Iris pigment epithelial cell (primary cell): ENCODE measurements around the gene ITIH1.

Source experiments
- DNase-seq: peaks from one replicate; pipeline ENCODE4 v3.0.0-alpha.2; 2011; ENCODE audit warnings: low read depth

ITIH1 gene

DNA sequence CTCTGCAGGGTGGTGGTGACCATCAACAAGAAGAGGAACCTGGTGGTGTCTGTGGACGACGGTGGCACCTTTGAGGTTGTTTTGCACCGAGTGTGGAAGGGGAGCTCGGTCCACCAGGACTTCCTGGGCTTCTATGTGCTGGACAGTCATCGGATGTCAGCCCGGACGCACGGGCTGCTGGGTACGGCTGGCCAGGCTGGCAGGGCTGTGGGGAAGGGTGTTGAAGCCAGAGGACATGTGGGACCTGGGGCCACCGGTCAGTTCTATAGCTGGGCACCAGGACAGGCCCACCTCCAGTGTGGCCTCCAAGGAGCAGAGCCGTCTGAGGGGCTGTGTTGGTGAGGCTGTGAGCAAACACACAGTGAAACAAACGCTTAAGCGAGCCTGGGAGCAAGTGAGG, 13.3 kb downstream of the ITIH1 start:
- DNase-seq, result no peak

DNA sequence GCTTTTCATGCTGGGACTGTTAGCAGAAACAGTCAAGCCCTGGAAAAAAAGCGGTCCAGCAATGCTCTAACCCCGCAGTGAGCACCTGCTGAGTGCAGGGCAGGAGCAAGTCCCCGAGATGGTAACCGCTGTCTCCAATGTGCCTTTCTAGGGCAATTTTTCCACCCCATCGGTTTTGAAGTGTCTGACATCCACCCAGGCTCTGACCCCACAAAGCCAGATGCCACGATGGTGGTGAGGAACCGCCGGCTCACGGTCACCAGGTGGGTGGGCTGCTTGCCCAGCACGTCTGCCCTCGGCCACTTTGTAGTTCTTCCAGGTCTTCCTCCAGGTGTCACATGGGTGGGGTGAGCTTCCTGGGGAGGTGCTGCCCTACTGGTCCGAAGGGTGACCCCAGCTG, 14.0 kb downstream of the ITIH1 start:
- DNase-seq, result no peak

DNA sequence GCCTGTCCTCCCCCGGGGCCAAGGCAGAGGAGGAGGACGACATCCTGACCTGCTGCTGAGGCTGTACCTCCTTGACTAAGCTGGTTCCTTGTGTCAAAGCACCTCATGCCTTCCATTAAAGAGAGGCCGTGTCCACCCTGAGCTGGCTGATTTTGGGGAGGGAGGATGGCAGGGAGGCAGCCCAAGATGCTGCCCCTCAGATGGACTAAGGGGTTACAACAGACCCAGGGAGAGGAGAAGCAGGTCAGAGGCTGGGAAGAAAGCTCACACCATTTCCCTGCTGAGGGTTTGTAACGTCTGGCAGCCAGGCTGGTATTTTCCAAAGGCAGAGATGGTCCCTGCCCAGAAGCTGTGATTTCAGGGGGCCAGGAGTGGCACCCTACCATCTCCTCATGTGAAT, 14.5 kb downstream of the ITIH1 start:
- DNase-seq, result no peak

DNA sequence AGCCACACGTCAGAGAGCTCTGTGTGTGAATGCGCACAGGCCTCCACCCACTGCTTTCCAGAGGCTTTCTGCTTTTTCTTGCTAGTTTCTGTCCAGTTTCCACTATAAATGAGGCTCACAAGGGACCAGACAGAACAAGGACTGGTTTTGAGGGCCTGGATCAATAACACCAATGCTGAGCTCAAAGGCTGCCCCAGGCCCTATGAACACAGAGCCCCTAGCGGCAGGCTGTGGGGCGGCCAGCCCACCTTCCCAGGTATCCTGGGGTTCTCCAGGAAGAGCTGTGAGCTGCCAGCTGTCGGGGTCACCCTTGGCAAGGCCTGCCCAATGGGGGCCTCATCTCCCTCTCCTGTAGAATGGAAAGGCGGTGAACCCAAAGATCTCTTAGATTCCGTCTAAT, 15.0 kb downstream of the ITIH1 start:
- no peak for DNase-seq

DNA sequence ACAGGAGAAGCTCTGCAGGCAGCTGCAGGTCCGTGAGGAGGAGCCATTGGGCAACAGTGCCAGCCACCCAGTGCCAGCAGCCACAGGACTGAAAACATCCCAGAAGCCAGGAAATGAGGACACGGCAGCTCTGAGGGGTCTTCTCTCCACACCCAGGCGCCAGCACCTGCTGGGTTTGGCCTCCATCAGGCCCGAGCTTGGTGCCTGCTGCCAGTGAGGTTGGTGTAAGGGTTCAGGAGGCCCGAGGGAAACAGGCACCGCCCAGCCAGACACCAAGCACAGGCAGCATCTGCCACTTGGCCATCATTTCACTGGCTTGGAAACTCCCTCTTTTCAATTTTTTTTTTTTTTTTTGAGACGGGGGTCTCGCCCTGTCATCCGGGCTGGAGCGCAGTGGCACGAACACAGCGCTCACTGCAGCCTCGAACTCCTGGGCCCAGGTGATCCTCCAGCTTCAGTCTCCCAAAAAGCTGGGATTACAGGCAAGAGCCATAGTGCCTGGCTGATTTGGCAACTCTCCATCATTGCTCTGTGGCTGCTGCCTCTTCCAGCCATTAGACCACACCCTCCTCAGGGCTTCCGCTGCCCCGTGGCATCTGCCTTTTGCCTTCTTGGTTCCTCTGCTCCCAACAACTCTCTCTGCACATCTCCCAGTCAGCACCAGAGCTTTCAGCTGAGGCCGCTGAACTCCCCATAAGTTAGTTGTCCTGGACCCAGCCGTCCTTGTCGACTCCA, 15.7 kb downstream of the ITIH1 start:
- DNase-seq, result peak; percentile 8

DNA sequence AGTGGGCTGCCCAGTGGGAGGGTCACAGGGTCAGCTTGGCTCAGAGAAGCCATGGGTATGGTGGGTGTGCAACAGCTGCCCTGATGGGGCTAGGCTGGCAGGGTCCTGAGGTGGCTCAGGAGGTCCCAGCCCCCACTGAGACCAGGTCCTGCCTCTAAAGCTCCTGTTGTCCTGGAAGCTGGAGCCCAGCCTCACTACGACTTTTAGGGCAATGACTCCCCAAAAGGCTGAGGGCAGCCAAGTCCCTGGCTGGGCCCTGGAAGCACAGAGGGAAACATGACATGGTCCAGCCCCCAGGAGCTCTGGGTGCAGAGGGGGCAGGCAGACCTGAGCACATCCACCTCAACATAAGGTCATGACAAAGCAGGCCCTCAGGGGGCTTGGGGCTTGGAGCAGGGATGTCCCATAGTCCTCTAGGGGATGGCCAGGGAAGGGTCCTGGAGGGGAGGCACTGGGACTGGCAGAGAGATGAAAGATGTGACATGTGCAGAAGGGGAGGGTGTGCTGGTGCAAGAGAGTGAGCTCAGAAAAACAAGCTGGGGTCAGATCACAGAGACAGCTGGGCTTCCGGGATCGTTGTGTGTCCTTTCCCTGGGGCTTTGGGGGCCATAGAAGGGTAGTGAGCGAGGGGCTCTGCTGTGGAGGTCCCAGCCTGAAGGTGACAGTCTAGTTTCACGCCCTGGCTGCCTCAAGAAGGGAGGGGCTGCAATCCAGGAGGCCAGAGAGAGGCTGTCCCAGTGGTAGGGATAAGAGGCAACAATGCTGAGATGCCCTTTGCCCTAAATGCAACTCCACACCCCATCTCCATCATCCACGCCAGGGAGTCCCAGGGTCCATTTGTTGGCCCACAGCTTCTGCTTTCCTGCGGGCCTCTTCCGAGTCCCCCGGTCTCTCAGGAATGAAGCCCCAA, 16.6 kb downstream of the ITIH1 start:
- no peak for DNase-seq

DNA sequence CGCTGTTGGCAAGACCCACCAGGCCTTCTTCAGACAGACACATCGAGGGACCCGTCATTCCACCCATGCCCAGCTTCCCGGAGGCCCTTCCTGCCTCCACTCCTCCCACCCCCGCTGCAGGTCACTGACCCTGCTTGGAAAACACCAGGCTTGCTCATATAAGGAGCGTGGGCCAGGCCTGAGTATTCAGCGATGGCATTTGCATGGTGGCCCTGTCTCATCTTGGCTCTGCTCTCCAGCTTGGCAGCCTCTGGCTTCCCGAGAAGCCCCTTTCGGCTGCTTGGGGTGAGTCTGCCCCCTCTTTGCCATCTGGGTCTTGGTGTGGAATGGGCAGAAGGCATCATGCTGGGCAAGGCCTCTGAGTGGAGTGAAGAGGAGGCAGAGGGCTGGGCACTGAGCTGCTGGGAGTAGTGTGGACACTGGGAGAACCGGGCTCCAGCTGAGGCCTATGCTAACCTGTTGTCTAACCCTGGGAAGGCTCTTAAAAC, 17.3 kb downstream of the ITIH1 start, which contains the start of gene ITIH3:
Gene ITIH3, plus strand, starts transcription at position 185 of the 488 bp plus-strand sequence. Its CDS starts 8 bp downstream, at position 193.
- no peak for DNase-seq

DNA sequence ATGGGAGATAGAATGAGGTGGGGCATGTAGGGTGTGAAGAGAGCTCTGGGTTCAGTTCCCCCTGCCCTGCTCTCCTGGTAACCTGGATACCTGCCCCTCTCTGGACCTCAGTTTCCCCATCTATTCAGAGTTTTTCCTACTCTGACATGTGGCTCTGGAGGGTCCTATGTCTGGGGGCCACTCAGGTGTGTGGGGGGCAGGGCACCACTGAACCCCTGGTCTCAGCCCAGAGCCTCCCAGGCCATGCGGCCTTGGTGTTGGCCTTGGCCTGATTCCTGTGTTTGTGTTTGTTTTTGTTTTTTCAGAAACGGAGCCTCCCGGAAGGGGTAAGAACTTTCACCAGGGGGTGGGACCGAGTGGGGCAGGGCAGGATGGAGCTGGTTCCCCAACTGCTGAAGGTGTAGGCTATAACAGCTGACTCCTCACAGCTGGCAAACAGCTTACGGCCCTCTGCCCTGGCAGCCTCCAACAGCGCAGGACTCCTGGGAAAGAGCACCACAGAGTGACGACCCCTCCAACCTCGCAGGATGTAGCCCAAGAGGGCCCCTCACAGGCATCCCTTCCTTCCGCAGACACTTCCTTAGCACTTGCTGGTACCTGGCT, 18.0 kb downstream of the ITIH1 start:
- DNase-seq, result no peak

DNA sequence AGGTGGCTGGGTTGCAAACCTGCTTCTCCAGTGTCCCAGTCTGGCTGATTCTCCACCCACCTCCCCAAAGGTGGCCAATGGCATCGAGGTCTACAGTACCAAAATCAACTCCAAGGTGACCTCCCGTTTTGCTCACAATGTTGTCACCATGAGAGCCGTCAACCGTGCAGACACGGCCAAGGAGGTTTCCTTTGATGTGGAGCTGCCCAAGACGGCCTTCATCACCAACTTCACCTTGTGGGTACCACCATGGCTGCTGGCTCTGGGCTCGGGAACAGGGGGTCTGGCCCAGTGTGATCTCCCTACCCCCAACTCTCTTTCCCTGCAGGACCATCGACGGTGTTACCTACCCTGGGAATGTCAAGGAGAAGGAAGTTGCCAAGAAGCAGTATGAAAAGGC, 19.0 kb downstream of the ITIH1 start:
- DNase-seq, result no peak

DNA sequence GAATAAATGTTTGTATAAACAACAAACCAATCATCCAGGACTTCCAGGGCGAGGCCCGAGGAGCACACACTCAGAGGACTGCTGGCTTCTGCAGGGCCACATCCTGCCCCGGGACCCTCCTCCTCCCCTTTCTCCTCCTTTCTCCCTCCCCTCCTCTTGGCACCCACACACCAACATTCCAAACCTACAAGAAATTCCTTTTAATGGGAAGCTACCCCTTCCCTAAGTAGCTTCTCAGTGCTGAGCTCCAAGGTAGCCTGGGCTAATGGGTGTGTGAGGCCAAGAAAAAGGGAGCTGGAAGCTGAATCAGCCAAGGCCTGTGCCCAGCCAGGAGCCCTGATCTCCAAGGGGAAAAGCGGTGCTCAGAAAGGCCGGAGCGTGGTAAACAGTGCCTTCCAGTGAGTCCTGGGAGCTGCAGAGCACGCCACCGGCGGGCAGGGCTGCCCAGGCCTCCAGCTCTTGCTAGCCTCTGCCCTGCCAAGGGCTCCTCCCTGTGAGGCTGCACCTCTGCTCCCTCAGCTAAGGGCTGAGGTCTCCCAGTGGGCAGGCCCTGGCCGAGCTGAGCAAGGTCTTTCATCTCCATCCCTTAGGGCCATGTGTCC, 21.1 kb downstream of the ITIH1 start:
- DNase-seq, result no peak

DNA sequence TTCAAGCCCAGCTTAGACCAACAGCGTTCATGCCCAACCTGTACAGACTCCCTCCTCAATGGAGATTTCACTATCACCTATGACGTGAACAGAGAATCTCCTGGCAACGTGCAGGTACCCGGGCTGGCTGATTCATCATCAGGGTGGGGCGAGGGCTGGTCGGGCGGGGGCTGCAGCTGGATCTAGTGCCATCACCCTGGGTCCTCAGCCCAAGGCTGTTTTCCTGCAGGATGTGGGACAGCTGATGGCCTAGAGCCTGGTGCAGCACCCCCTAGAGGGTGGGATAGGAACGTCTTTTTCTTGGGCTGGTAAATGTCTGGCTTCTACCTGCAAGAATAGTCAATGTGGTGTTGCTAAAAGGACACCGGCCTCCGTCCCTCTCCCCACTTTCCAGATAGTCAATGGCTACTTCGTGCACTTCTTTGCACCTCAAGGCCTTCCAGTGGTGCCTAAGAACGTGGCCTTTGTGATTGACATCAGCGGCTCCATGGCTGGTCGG, 21.6 kb downstream of the ITIH1 start:
- DNase-seq, result peak; percentile 11

DNA sequence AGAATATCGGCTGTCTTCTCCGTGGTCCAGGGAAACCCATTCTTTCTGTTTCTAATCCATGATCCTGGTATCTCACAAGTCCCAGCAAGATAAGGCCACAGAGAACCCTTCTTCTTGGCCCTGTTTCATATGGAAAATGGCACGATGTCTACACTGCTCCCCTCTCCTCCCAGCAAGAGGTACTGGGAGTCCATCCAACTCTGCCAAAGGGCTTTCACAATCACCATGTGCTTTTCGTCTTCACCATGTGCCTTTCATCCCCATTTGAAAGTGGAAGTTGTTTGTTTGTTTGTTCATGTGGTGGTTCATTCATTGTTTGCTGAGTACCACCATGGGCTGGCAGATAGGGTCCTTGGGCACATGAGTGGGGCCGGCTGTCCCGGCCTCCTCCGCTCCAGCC, 22.7 kb downstream of the ITIH1 start:
- DNase-seq, result peak; percentile 23

DNA sequence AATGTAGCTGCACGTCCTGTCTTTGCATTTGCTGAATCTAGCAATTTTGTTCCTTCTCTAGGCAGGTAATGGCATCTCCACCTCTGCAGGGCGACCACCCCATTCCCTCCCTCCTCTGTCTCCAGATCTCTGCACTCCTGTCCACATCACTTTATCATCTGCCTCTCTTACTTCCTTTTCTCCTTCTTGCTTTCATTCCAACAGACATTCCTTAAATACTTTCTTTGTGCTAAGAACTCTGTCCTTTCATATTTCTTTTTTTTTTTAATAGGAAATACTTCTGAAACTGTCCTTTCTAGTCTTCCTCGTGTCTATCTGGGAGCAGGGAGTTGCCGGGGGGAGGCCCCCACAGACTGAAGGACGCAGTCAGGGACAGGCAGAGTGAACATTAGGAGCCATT, 24.4 kb downstream of the ITIH1 start:
- peak; percentile 15 for DNase-seq

DNA sequence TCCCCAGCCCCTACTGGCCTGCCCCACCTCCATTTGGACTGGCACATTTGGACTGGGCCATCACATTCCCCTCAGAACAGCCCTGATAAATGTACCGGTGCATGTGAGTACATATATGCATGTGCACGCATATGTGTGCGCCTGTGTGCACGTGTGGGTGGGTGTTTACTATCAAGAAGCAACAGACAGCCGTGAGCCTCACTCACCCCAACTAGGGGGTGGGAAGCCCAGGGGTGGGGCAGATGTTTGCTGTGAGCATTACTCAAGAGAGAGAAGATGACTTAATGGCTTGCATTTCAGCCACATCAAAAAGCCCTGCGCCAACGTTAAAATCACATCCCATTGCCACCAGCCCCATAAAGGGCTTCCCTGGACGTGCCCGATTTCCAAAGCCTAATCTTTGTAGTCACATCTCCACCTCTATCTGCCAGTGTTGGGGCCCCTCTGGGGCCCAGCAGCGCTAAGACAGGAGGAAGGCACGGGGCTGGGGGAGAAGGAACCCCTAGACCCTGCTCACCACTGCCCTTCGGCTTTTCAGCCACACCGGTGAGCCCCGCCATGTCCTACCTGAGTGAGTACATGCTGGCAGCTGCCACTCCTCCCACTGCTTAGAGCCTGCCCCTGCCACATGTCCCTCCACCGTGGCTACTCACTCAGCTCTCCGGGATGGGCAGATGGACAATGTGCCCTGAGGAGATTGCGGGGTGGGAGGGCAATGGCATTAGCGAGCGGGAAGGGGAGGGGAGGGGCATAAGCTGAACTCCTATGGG, 28.1 kb downstream of the ITIH1 start:
- DNase-seq, result no peak

DNA sequence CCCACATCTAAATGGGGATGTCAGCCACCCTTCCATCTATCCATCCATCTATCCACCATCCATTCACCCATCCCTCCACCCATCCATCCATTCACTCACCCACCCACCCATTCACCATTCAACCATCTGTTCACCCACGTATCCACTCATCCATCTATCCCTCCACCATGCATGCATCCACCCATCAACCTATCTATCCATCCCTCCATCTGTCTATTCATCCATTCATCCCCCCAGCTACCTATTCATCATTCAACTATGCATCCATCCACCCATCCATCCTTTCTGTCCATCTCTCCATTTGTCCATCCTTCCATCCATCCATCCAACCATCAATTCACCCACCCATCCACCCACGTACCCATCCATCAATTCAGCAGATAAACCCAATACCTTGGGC, 31.8 kb downstream of the ITIH1 start:
- no peak for DNase-seq

DNA sequence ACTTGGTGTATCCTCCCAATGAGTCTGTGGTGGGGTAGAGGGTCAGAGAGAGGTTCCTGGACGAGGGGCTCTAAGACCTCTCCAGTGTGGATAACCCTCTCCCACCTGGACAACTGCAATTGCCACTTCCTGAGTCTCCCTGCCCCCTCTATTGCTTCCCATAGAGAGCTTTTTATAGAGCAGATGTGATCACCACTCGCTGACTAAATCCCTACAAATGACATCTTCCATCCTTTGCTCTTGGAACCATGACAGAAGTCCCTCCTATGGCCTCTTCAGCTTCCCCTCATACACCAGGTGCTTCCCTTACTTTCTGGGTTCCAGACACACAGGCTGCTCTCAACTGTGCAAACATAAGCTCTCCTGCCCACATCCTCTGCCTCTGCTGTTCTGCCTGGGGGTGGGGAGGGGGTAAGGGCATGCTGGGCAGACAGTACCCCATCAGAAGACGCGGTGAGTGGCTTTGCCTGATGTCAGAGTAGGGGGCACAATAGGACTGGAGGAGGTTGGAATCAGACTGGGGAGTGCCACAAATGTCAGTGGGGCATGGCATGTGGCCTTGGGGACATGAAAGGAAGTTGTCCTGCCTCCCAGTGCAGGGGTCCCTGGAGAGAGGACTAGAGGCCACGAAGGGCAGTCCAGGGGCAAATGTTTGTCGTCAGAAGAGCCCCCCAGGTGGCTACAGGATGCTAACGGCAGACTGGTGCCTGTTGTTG, 32.4 kb downstream of the ITIH1 start:
- DNase-seq, result no peak

DNA sequence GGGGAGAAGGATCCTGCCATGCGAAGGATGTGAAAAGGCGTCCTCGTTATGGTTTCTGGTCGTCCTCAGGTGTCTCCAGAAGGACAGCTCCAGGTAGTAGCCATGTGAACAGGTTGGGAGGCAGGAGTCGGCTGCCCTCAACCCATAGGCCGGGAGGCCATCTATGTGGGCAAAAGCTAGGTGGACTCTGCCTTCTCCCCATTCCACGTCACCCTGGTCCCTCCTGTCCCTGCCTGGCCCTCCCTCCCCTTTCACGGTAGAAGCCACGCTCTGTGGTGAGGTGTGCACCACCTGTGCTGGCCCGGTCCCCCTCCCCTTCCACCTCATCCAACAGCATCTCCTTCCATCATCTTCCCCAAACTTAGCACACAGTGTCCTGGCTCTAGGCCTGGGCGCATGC, 33.5 kb downstream of the ITIH1 start:
- no peak for DNase-seq

DNA sequence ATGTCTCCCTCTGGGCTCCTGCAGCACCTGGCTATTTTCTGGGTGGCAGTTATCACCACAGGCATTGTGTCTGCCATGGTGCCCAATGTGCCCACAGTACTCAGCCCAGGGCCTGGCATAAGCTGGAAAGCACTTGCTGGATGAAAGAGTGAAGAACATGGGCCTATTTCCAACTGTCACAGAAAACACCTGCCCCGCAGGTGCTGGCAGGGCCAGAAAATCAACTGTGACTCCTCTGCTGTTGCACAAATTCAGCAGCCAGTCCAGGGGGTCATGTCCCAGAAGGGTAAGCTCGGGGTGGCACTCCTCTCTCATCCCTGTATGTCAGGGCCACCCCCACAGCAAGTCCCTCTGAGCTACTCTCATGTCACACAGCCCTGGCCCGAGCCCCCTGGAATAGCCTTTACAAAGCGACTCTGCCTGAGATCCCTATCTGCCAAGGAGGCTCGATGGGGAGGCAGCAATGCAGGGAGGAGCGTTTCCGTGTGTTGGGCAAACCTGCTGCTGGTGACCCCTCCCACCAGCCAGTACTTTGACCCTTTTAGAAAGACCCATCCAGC, 34.1 kb downstream of the ITIH1 start:
- no peak for DNase-seq

DNA sequence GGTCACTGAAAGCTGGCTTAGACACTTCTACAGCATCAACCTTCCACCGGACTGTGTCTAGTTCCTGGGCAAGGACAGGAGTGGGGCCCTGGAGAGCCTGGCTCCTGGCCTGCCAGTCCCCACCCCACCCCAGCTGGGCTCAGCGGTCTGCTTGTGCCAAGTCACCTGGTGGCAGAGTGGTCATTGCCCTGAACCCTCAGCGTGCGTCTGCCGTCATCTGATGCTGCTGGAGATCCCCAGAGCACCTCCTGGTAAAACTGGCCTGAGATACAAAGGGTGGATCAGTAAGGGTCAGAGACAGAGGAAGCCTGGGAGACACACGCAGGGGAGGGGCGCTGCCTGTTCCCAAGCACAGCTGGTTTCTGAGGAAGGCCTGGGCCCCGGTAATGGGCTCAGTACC, 36.4 kb downstream of the ITIH1 start:
- DNase-seq, result no peak

DNA sequence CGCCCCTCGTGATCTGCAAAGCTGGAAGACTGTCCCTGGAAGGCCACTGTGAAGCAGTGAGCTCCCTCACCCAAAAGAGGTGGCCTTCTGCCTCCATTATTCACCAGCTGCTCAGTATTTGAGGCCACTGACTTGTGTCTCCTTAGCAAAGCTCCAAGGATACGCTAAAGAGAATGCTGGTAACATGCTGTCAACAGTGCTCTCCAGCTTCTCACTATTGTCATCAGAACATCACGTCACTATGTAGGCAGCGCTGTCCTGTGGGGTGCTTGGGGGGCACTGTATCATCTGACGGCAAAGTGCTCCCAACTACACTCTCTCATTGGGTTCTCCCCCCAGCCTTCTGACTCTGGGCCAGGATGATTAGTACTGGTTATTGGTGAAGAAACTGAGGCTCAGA, 38.8 kb downstream of the ITIH1 start:
- no peak for DNase-seq
